Activated CD4-positive, alpha-beta T cell treated with anti-CD3 and anti-CD28 coated beads, Interleukin-2, amount 10 ng/mL, durations not matched to agents 7 days and 5 days (primary cell): Measurements from ENCODE around the gene ARPC5. TPM values are rescaled to one million over a fixed set of nuclear protein-coding genes. Genes with fewer than 3 reads are reported as not detected.

ENCODE experiments used
- CTCF ChIA-PET: fragments of 350-600 bp; sonication (Branson Sonifier 250); formaldehyde crosslinking; loops from one replicate; lab custom pipeline; 2021; ENCODE audit warnings: antibody characterized with exemption; lab: Charles Lee
- POLR2A ChIA-PET: fragments of 350-600 bp; sonication (Branson Sonifier 250); formaldehyde crosslinking; loops from one replicate; lab custom pipeline; 2021; ENCODE audit warnings: antibody characterized with exemption; lab: Charles Lee
- DNase-seq: peaks from one replicate; pipeline ENCODE4 v3.0.0-alpha.2; 2020
- H3K27ac Mint-ChIP-seq: one replicate; pipeline ENCODE4 v1.8.0; 2021; ENCODE audit warnings: mild to moderate bottlenecking, moderate library complexity, mixed read lengths
- H3K27me3 Mint-ChIP-seq: one replicate; pipeline ENCODE4 v1.8.0; 2021; ENCODE audit warnings: mixed read lengths
- H3K36me3 Mint-ChIP-seq: one replicate; pipeline ENCODE4 v1.8.0; 2021; ENCODE audit warnings: low read depth, mixed read lengths
- H3K4me1 Mint-ChIP-seq: one replicate; pipeline ENCODE4 v1.8.0; 2021; ENCODE audit warnings: mixed read lengths
- H3K4me3 Mint-ChIP-seq: one replicate; pipeline ENCODE4 v1.8.0; 2021; ENCODE audit warnings: mild to moderate bottlenecking, moderate library complexity, mixed read lengths
- H3K9me3 Mint-ChIP-seq: one replicate; pipeline ENCODE4 v1.8.0; 2021; ENCODE audit warnings: mixed read lengths
- total RNA-seq, 2 experiments: library from RNA; stranded (reverse); gene quantifications; one replicate each; pipeline ENCODE4 v1.2.3, GENCODE V29; 2021

Gene ARPC5
- total RNA-seq, 2 experiments from 2014 or later = 257 to 273 TPM

DNA sequence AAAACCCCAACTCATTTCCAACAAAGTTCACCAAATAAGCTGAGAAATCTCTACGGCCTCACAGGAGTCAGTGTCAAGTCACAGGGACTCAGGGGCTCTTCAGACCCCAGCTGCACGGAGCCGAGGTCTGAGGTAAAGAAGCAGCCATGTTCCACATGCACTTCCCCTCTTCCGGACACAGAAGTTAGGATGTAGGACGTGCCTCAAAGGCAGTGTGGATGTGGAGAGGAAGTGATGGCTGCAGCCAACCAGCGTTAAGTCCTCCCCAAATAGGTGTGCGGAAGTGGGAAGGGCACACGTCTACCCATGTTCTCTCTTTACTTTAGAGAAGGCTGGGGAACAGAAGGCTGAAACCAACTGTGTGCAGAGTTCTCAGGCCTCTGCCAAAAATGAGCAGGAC, 30.8 kb downstream of the ARPC5 start:
- Mint-ChIP-seq H3K27me3 (peaks cover 5% of the 10 kb centered on the region), H3K4me1 (peaks cover 11% of the 10 kb centered on the region), H3K36me3 (no peaks in the 10 kb centered on the region), H3K27ac (no peak overlapping the region), H3K4me3 (no peak overlapping the region), H3K9me3 (no peaks in the 10 kb centered on the region)
- POLR2A ChIA-PET = no interaction called here
- CTCF ChIA-PET = no interaction called here
- no peak for DNase-seq

DNA sequence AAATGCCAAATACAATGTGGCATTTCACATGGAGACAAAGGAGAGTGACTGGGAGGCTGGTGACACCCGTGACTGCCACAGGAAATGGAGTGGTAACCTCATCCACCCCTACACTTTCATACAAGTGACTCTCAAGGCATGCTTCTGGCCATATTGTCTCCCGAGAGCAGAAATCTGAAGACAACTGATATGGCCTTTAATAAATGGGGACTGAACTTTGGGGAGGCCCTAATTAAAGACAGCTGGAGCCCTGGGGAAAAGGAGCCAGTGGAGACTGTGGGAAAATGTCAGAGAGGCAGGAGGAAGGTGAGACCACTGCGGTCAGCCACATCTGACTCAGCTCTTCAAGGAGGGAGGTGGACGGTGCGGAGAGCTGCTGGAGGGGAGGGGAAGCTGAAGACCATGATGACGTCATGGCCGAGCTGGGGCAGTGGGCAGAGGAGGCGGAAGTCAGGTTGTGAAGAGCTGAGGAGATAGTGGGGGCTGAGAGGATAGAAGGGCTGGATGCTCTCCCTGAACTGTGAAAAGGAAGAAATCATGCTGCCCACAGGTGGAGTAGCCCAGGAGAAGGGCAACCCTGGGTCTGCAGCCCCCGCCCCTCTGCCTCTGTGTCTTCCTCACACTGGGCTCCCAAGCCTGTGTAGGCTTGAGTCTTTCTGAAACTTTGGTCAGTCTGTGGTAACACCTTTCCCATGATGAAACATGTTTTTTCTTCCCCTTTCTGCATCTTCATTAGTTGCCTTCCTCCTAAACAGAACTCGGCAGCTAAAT, 31.4 kb downstream of the ARPC5 start:
- CTCF ChIA-PET = interaction anchor here (1.3 kb wide), 1 partner anchor 29 kb away, joined by 3 read pairs; no protein-coding TSS in a partner anchor
- H3K9me3 Mint-ChIP-seq = no peaks in the 10 kb centered on the region
- no peak overlapping the region for H3K27ac Mint-ChIP-seq
- DNase-seq = no peak
- H3K4me3 Mint-ChIP-seq = no peak overlapping the region
- peaks cover 13% of the 10 kb centered on the region for H3K4me1 Mint-ChIP-seq
- POLR2A ChIA-PET = no interaction called here
- H3K27me3 Mint-ChIP-seq = peaks cover 3% of the 10 kb centered on the region
- H3K36me3 Mint-ChIP-seq = no peaks in the 10 kb centered on the region

DNA sequence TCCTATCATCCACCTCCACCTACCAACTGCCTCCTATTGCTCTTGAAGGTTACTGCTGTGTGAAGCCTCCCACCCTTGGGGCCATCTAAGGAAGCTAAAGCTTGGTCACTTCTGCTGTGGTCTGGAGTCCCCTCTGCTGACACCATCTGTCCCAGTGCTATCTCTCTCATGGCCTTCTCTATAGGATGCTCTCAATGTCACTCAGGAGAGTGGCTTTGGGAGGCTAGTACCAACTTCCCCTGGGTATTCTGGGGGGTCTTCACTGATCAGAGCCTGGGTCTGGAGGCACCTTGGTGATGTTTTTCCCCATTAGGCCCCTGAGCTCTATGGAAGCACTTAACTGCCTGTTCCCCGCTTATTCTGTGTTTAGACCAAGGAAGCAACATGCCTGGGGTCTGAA, 33.1 kb downstream of the ARPC5 start:
- Mint-ChIP-seq H3K4me3 (no peak overlapping the region), H3K9me3 (no peaks in the 10 kb centered on the region), H3K27ac (no peak overlapping the region), H3K36me3 (no peaks in the 10 kb centered on the region), H3K27me3 (no peaks in the 10 kb centered on the region), H3K4me1 (peaks cover 21% of the 10 kb centered on the region)
- ChIA-PET CTCF (interaction anchor here (0.6 to 1.3 kb wide), 2 partner anchors 30 to 76 kb away, joined by 3 to 4 read pairs; no protein-coding TSS in a partner anchor), POLR2A (no interaction called here)
- no peak for DNase-seq

- no peak overlapping the region for H3K4me3 Mint-ChIP-seq
- ChIA-PET CTCF (interaction anchor here (0.9 to 1.2 kb wide), 2 partner anchors 31 to 103 kb away, joined by 3 read pairs; no protein-coding TSS in a partner anchor), POLR2A (interaction anchor here (0.6 kb wide), 1 partner anchor 11 kb away, joined by 4 read pairs; no protein-coding TSS in a partner anchor)
- no peaks in the 10 kb centered on the region for H3K36me3 Mint-ChIP-seq
- H3K27me3 Mint-ChIP-seq = peaks cover 2% of the 10 kb centered on the region
- peaks cover 21% of the 10 kb centered on the region for H3K4me1 Mint-ChIP-seq
- no peak for DNase-seq
- no peaks in the 10 kb centered on the region for H3K9me3 Mint-ChIP-seq
- peak overlapping the region; percentile 6 for H3K27ac Mint-ChIP-seq
Observed at GRCh38 chr1:183600634-183601033, 34.9 kb downstream of the ARPC5 start.

GRCh38 chr1:183600136-183600535, 35.4 kb downstream of the ARPC5 start:
- no peak overlapping the region for H3K4me3 Mint-ChIP-seq
- no peaks in the 10 kb centered on the region for H3K9me3 Mint-ChIP-seq
- H3K27me3 Mint-ChIP-seq = peaks cover 2% of the 10 kb centered on the region
- CTCF ChIA-PET = interaction anchor here (0.9 to 1.2 kb wide), 2 partner anchors 30 to 103 kb away, joined by 3 read pairs; no protein-coding TSS in a partner anchor
- POLR2A ChIA-PET = interaction anchor here (0.6 kb wide), 1 partner anchor 11 kb away, joined by 4 read pairs; no protein-coding TSS in a partner anchor
- no peak for DNase-seq
- H3K27ac Mint-ChIP-seq = peak overlapping the region; percentile 1
- H3K4me1 Mint-ChIP-seq = peaks cover 21% of the 10 kb centered on the region
- H3K36me3 Mint-ChIP-seq = no peaks in the 10 kb centered on the region

- DNase-seq = no peak
- Mint-ChIP-seq H3K9me3 (no peaks in the 10 kb centered on the region), H3K36me3 (no peaks in the 10 kb centered on the region), H3K27ac (no peak overlapping the region), H3K27me3 (peaks cover 6% of the 10 kb centered on the region), H3K4me3 (no peak overlapping the region), H3K4me1 (peaks cover 13% of the 10 kb centered on the region)
- ChIA-PET CTCF (interaction anchor here (0.5 to 1.5 kb wide), 4 partner anchors 11 to 18 kb away, joined by 3 to 4 read pairs (median 4); no protein-coding TSS in a partner anchor), POLR2A (no interaction called here)
Observed at GRCh38 chr1:183598386-183598785, 37.2 kb downstream of the ARPC5 start.

DNA sequence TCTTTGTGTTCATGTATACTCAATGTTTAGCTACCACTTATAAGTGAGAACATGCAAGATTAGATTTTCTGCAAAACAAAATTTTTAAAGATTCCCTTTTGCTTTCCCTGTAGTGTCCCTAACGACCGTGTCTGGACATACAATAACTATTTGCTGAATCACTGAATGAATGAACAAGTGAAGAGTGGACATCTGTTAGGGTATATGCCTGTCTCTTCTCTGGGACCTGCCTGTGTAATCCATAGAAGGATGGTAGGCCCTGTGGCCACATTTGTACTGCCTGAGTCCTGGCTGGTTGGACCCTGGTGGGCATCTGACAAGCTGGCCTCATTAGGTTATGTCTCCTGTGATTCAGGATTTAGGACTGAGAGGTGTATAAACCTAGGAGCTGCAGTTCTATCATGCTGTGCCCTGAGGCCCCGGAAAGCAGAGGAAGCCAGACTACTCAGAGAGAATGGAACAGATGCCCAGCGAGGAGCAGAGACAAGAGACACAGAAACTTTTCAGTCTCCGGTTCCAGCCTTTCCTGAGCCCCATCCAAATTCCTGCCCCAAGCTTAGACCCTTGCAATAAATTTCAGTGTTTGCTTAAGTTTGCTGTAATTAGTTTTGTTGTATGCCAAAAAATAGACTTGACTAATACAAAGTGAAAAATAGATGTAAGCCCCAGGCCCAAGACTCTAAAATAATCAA, 37.8 kb downstream of the ARPC5 start:
- POLR2A ChIA-PET = no interaction called here
- no peaks in the 10 kb centered on the region for H3K9me3 Mint-ChIP-seq
- no peak overlapping the region for H3K4me3 Mint-ChIP-seq
- H3K27me3 Mint-ChIP-seq = peaks cover 8% of the 10 kb centered on the region
- no peaks in the 10 kb centered on the region for H3K36me3 Mint-ChIP-seq
- CTCF ChIA-PET = interaction anchor here (0.5 to 1.5 kb wide), 2 partner anchors 10 to 13 kb away, joined by 3 to 4 read pairs; no protein-coding TSS in a partner anchor
- DNase-seq = no peak
- no peak overlapping the region for H3K27ac Mint-ChIP-seq
- H3K4me1 Mint-ChIP-seq = peaks cover 18% of the 10 kb centered on the region

GRCh38 chr1:183596500-183596899, 39.1 kb downstream of the ARPC5 start:
- CTCF ChIA-PET = interaction anchor here (0.6 kb wide), 1 partner anchor 14 kb away, joined by 4 read pairs; no protein-coding TSS in a partner anchor
- POLR2A ChIA-PET = no interaction called here
- Mint-ChIP-seq H3K27ac (no peak overlapping the region), H3K4me1 (peaks cover 18% of the 10 kb centered on the region), H3K9me3 (no peaks in the 10 kb centered on the region), H3K36me3 (no peaks in the 10 kb centered on the region), H3K4me3 (no peak overlapping the region), H3K27me3 (peaks cover 8% of the 10 kb centered on the region)
- no peak for DNase-seq

DNA sequence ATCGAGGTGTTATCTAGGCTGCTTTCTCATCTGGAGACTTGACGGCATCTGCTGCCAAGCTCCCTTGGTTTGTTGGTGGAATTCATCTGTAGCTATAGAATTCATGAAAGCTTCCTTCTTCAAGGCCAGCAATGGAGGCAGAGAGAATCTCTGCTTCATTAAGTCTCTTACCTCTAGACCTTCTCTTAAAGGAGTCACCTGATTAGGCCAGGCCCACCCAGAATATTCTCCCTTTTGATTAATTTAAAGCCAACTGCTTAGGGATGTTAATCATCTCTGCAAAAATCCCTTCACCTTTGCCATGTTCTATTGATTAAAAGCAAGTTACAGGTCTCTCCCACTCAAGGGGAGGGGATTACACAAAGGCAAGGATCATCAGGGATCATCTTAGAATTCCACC, 40.0 kb downstream of the ARPC5 start:
- CTCF ChIA-PET = no interaction called here
- Mint-ChIP-seq H3K27ac (no peak overlapping the region), H3K4me3 (no peak overlapping the region), H3K36me3 (no peaks in the 10 kb centered on the region), H3K9me3 (no peaks in the 10 kb centered on the region), H3K27me3 (peaks cover 8% of the 10 kb centered on the region), H3K4me1 (peaks cover 26% of the 10 kb centered on the region)
- no peak for DNase-seq
- POLR2A ChIA-PET = no interaction called here

GRCh38 chr1:183593356-183593755, 42.2 kb downstream of the ARPC5 start:
- Mint-ChIP-seq H3K4me3 (no peak overlapping the region), H3K4me1 (peaks cover 41% of the 10 kb centered on the region), H3K27ac (no peak overlapping the region), H3K27me3 (peaks cover 8% of the 10 kb centered on the region), H3K9me3 (no peaks in the 10 kb centered on the region), H3K36me3 (peaks cover 4% of the 10 kb centered on the region)
- ChIA-PET CTCF (interaction anchor here (0.5 kb wide), 1 partner anchor 11 kb away, joined by 3 read pairs; no protein-coding TSS in a partner anchor), POLR2A (no interaction called here)
- no peak for DNase-seq

DNA sequence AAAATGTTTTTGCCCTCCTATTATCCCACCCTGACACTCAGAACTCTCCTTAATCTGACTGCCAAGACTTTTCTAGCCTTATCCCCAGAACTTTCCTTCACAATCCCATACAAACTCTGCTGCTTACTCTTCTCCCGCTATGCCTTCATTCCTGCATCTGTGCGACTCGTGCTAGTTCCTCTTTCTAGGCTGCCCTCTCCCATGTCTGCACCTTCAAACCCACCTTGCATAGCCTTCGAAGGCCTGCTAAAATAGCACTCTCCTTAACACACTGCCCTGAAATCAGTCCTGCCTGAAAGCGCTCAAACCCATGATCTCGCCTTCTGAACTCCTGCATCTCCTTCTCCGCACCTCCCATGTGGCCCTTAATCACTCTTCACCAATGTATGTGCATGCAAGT, 42.9 kb downstream of the ARPC5 start:
- DNase-seq = no peak
- Mint-ChIP-seq H3K27ac (no peak overlapping the region), H3K4me1 (peaks cover 40% of the 10 kb centered on the region), H3K27me3 (peaks cover 8% of the 10 kb centered on the region), H3K9me3 (no peaks in the 10 kb centered on the region), H3K4me3 (no peak overlapping the region), H3K36me3 (peaks cover 6% of the 10 kb centered on the region)
- CTCF ChIA-PET = no interaction called here
- POLR2A ChIA-PET = interaction anchor here (0.6 kb wide), 1 partner anchor 308 kb away, joined by 4 read pairs; no protein-coding TSS in a partner anchor

DNA sequence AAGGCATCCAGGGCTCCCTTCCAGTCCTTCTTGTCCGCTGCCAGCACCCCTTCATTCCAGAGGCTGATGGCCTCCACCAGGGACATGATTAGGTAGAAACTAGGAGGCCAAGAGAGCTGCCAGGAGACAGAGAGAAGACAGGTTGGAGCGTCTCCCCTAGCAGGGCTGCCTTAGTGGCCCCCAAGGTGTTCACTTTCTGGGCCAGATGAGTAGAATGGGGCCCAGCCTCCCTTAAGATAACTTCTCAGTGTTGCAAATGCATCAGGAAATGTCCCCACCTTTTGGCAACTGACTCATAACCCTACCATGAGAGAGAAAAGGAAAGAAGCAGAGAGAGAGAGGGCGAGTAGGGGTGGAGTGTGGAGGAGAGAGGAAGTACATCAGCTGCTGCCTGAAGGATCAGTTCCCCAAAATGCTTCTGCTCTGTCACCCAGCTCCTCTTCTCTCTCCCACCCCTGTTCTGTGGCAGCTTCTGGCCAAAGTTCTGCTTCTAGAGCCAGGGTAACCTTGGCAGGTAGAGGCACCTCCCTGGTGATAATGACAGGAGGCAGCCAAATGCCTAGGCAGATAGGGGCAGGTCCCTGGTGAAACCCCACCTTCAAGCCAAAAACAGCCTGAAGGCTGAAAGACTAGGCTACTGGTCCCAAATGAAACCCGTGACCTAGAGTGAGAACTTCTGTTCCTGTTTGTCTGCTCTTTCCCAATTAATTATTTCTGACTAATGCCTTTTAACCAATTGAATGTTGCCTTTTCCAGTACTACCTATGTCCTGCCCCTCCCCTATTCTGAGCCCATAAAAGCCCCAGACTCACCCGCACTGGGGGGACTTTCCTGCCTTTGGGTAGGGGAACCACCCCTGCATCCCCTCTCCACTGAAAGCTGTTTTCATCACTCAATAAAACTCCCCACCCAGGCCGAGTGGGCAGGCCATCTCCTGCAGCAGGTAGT, 45.1 kb downstream of the ARPC5 start, which contains the start of gene NCF2:
TSS of gene NCF2 (minus strand) at position 216 of the 948 bp plus-strand sequence. CDS start at position 86, 130 bp downstream.
- peak; percentile 72 for DNase-seq
- ChIA-PET CTCF (interaction anchor here (1.4 to 1.8 kb wide), 2 partner anchors 11 to 42 kb away, joined by 4 to 5 read pairs; no protein-coding TSS in a partner anchor), POLR2A (no interaction called here)
- Mint-ChIP-seq H3K4me1 (peaks cover 45% of the 10 kb centered on the region), H3K36me3 (peaks cover 8% of the 10 kb centered on the region), H3K27ac (peak within 1 kb of the TSS; percentile 93), H3K27me3 (peaks cover 5% of the 10 kb centered on the region), H3K9me3 (no peaks in the 10 kb centered on the region), H3K4me3 (peak within 1 kb of the TSS; percentile 71)
